ENCODE data around the gene SLIT3. TPM values are rescaled to one million over a fixed set of nuclear protein-coding genes. Genes with fewer than 3 reads are reported as not detected.

Gene SLIT3
- total RNA-seq, 1 donor from 2014 or later = 3.5 TPM

DNA sequence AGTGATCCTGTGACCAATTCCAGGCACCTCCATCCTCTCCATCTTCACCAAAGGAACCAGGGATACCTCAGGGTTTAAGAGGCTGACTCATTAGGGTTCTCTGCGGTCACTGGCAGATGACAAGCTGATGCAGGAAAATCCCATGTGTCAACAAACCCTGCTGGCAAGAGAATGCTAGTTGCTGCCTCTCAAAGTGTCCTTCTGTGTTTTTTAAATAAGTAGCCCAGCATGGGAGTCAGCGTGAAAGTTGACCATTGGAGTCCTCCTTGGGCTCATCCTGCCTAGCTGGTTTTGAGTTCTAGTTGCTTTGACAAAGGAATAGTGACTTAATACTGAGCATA is 200.2 kb downstream of the SLIT3 start:
- ATAC-seq = peak; percentile 87

GRCh38 chr5:169099801-169100734 is 200.9 kb downstream of the SLIT3 start:
- no peak for ATAC-seq

GRCh38 chr5:169098331-169099121 is 202.4 kb downstream of the SLIT3 start:
- ATAC-seq = no peak

GRCh38 chr5:169097374-169098326 is 203.3 kb downstream of the SLIT3 start:
- ATAC-seq = no peak

GRCh38 chr5:169095976-169096375 is 205.0 kb downstream of the SLIT3 start:
- no peak for ATAC-seq

DNA sequence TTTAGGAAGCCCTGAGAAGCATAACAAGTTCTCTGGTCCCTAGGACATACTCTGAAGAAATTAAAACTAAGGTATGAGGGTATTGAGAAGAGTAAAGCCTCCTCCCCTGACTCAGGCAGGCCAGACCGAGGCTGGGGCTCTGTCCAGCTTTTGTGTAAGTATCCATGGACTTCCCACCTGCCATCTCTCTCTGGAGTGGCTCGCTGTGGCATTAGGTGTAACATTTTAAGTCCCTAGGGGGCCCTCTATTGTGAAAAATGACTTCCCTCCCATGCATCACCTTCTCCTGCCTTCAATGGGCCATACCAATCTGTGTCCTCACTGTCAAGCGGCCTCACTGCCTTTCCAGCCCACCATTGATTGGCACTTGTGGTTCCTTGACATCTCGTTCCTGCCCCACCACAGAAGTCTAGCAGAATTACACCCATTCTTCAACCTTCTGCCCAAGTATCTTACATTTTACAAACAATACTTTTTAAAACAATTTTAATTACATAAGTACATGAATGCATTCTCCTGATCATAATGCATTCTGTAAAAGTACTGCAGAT is 205.5 kb downstream of the SLIT3 start:
- no peak for ATAC-seq

- ATAC-seq = no peak
These were observed 206.1 kb downstream of the SLIT3 start for GRCh38 chr5:169094586-169095409.

GRCh38 chr5:169091396-169091980 is 209.5 kb downstream of the SLIT3 start:
- ATAC-seq = no peak

DNA sequence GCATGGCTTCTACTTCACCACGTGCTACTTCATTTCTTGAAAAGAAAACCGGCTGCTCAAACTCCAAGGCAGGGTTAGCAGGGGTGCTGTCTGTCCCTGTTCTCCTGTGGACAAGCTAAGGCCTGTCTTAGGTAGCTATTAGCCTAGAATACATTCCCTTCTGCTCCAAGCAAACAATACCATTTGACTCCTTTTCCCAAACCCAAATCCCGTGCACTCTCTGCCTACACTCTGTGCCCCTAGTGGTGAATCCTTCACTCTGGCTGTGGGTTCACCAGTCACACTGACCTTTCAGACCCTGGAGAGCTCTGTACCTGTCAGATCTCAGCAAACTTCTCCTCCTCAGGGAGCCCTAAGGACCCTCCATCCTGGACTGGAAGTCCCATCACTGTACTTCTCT is 211.6 kb downstream of the SLIT3 start:
- ATAC-seq = peak; percentile 66

DNA sequence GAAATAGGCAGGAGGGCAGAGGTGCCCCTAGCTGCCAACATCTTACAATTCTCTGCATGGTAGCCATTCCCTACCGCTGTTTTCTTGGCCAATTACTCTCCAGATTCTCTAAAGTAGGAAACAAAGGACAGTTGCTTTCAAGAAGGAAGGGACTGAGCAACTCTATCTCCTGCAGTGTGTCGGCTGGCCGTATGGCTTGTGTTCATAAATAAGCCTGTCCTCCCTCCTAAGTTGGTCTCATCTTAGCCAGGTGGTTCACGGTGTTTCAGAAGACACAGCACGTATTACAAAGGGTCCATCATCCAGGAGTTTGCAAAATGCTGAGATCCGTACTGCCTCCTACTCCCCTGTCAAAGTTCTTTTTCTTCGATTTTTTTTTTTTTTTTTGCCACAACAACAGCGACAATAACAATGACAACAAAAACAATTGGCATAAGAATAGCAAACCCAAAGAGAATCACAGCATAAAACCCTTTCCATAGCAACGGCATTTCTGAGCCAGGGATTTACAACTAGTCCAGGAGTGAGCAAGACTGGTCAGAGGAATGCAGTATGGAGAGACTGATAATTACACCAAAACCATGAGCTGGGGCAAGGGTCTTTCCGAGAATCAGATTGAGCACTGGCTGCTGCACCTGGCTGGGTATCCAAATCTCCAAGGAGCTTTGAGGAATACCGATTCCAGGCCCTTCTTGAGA is 212.8 kb downstream of the SLIT3 start:
- no peak for ATAC-seq

- ATAC-seq = no peak
These were observed 215.3 kb downstream of the SLIT3 start for GRCh38 chr5:169085636-169086035.

GRCh38 chr5:169085212-169085611 is 215.7 kb downstream of the SLIT3 start:
- ATAC-seq = no peak

DNA sequence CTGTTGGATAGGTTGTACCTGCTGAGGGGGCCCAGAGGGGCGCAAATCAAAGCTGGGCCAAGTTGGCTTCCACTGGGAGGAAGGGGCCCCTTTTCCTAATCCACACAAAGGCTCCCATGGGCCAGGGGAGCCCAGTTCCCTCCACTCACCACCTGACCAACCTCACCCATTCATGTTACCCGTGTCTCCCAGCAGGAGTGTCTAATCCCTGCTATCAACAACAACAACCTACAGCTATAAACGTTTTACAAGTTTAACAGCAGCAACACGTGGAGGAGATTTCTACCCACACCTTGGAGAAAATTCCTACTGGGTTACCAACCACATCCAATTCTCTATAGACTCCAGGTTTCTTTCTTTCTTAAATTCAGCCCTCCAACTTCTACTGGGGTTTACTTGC is 216.2 kb downstream of the SLIT3 start:
- no peak for ATAC-seq

GRCh38 chr5:169083394-169084018 is 217.4 kb downstream of the SLIT3 start:
- ATAC-seq = no peak

- ATAC-seq = no peak
These were observed 219.8 kb downstream of the SLIT3 start for GRCh38 chr5:169081000-169081724.

- no peak for ATAC-seq
These were observed 220.5 kb downstream of the SLIT3 start for GRCh38 chr5:169080448-169080911.

DNA sequence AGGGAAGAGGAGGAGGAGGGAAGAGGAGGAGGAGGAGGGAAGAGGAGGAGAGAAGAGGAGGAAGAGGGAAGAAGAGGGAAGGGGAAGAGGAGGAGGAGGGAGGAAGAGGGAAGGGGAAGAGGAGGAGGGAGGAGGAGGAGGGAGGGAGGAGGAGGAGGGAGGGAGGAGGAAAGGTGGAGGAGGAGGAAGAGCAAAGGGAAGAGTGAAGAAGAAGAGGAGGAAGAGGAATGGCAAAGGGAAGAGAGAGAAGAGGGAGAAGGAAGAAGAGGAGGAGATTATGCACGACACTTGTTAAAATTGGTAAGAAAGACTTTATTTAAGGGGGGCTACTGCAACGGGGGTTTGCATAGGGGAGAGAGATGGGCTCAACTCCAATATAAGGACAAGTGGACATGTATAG is 221.2 kb downstream of the SLIT3 start:
- ATAC-seq = no peak

GRCh38 chr5:169074839-169075238 is 226.1 kb downstream of the SLIT3 start:
- no peak for ATAC-seq

- no peak for ATAC-seq
These were observed 228.7 kb downstream of the SLIT3 start for GRCh38 chr5:169072233-169072632.
